Choroid plexus epithelial cell (primary cell): Measurements from ENCODE around the gene FAM83F.

Experiments
- DNase-seq: peaks from one replicate; pipeline ENCODE4 v3.0.0-alpha.2; 2010; ENCODE audit warnings: low read depth
- H3K4me3 ChIP-seq: 2 replicates; pipeline ENCODE4 v1.5.1; 2011; ENCODE audit warnings: low read depth, mild to moderate bottlenecking, control low read depth, low read length, moderate library complexity
- CTCF ChIP-seq: conservative IDR thresholded peaks from 2 replicates; pipeline ENCODE4 v1.5.1; 2011; ENCODE audit warnings: low read depth, mild to moderate bottlenecking, control low read depth, inconsistent platforms, low read length, moderate library complexity

FAM83F gene

GRCh38 chr22:39967103-39967829 is 27.5 kb upstream of the FAM83F start:
- H3K4me3 ChIP-seq, result no peak overlapping the region
- DNase-seq, result peak; percentile 69
- TF ChIP-seq CTCF, result no peak

GRCh38 chr22:39967996-39968972 is 26.5 kb upstream of the FAM83F start:
- H3K4me3 ChIP-seq, result no peak overlapping the region

GRCh38 chr22:39970742-39971141 is 24.0 kb upstream of the FAM83F start:
- TF ChIP-seq CTCF, result no peak
- DNase-seq, result no peak
- no peak overlapping the region for H3K4me3 ChIP-seq

More at GRCh38 chr22:39967996-39968972, 26.5 kb upstream of the FAM83F start:
- no peak for DNase-seq
- TF ChIP-seq CTCF, result no peak

GRCh38 chr22:39972641-39973040 is 22.1 kb upstream of the FAM83F start:
- DNase-seq, result no peak
- no peak for TF ChIP-seq CTCF
- no peak overlapping the region for H3K4me3 ChIP-seq

- H3K4me3 ChIP-seq, result no peak overlapping the region
- no peak for DNase-seq
- no peak for TF ChIP-seq CTCF
These were observed 21.1 kb upstream of the FAM83F start for GRCh38 chr22:39973656-39974055.

GRCh38 chr22:39974065-39974464 is 20.7 kb upstream of the FAM83F start:
- no peak for DNase-seq
- no peak for TF ChIP-seq CTCF

More at GRCh38 chr22:39974065-39974464, 20.7 kb upstream of the FAM83F start:
- no peak overlapping the region for H3K4me3 ChIP-seq
